22Rv1 (cell line): ENCODE measurements around the gene TTBK1.

ENCODE experiments used
- CTCF ChIP-seq: fragments of 450-650 bp; IDR thresholded peaks from 2 replicates; pipeline ENCODE4 v1.5.1; 2017; ENCODE audit warnings: mild to moderate bottlenecking
- ZFX ChIP-seq: fragments of 450-650 bp; IDR thresholded peaks from 2 replicates; pipeline ENCODE4 v1.6.1; 2017; ENCODE audit warnings: antibody characterized with exemption, borderline replicate concordance

GRCh38 chr6:43202451-43202850 lies 40.8 kb upstream of the TTBK1 start:
- TF ChIP-seq CTCF (no peak), ZFX (no peak)
